ENCODE measurements around the gene STUM. TPM values are rescaled to one million over a fixed set of nuclear protein-coding genes. Genes with fewer than 3 reads are reported as not detected.

STUM gene
- total RNA-seq, 2 donors from 2014 or later = 1.3 to 1.6 TPM

GRCh38 chr1:226579781-226580323, 31.3 kb downstream of the STUM start:
- Histone ChIP-seq H3K4me1 (no peaks in the 10 kb centered on the region), H3K4me3 (no peak overlapping the region), H3K9me3 (no peaks in the 10 kb centered on the region), H3K36me3 (replicated peaks in 1 of 2; ENCODE audit: insufficient read depth in 1 of 2, low read depth in 2 of 2) (no peaks in the 10 kb centered on the region), H3K27ac (no peak overlapping the region), H3K27me3 (no peaks in the 10 kb centered on the region)
- no peak for TF ChIP-seq CTCF (IDR thresholded peaks at IDR 0.05)
- no peak for TF ChIP-seq POLR2A (IDR thresholded peaks at IDR 0.05)
- no peak for ATAC-seq
- DNase-seq = no peak
- WGBS, 2 donors = 90 to 94% methylated on average over 6 of the region's 6 CpGs
- intact Hi-C loops (cut with DNase I) = no loop called here

GRCh38 chr1:226580625-226581270, 32.2 kb downstream of the STUM start:
- Histone ChIP-seq H3K36me3 (replicated peaks in 1 of 2; ENCODE audit: insufficient read depth in 1 of 2, low read depth in 2 of 2) (no peaks in the 10 kb centered on the region), H3K27ac (no peak overlapping the region), H3K4me1 (no peaks in the 10 kb centered on the region), H3K9me3 (no peaks in the 10 kb centered on the region), H3K27me3 (no peaks in the 10 kb centered on the region), H3K4me3 (no peak overlapping the region)
- ATAC-seq = no peak
- WGBS, 2 donors = 86 to 90% methylated on average over 6 of the region's 6 CpGs
- intact Hi-C loops (cut with DNase I) = no loop called here
- no peak for DNase-seq
- no peak for TF ChIP-seq CTCF (IDR thresholded peaks at IDR 0.05)
- TF ChIP-seq POLR2A (IDR thresholded peaks at IDR 0.05) = no peak

GRCh38 chr1:226581650-226582330, 33.2 kb downstream of the STUM start:
- Histone ChIP-seq H3K4me1 (no peaks in the 10 kb centered on the region), H3K36me3 (replicated peaks in 1 of 2; ENCODE audit: insufficient read depth in 1 of 2, low read depth in 2 of 2) (no peaks in the 10 kb centered on the region), H3K27ac (no peak overlapping the region), H3K27me3 (no peaks in the 10 kb centered on the region), H3K9me3 (no peaks in the 10 kb centered on the region), H3K4me3 (no peak overlapping the region)
- WGBS, 2 donors = 87 to 94% methylated on average over 8 of the region's 8 CpGs
- ATAC-seq (no peak), DNase-seq (no peak)
- intact Hi-C loops (cut with DNase I) = no loop called here
- TF ChIP-seq POLR2A (IDR thresholded peaks at IDR 0.05) (no peak), CTCF (IDR thresholded peaks at IDR 0.05) (no peak)

- Histone ChIP-seq H3K4me1 (peaks cover under 1% of the 10 kb centered on the region), H3K27ac (no peak overlapping the region), H3K9me3 (no peaks in the 10 kb centered on the region), H3K36me3 (replicated peaks in 1 of 2; ENCODE audit: insufficient read depth in 1 of 2, low read depth in 2 of 2) (no peaks in the 10 kb centered on the region), H3K27me3 (no peaks in the 10 kb centered on the region), H3K4me3 (no peak overlapping the region)
- ATAC-seq (no peak), DNase-seq (no peak)
- intact Hi-C loops (cut with DNase I) = no loop called here
- TF ChIP-seq CTCF (IDR thresholded peaks at IDR 0.05) (no peak), POLR2A (IDR thresholded peaks at IDR 0.05) (no peak)
- WGBS, 2 donors = 93 to 95% methylated on average over 1 to 3 of the region's 3 CpGs
These were observed 34.4 kb downstream of the STUM start for GRCh38 chr1:226582966-226583365.
